ENCODE results near the gene FBL. TPM values are rescaled to one million over a fixed set of nuclear protein-coding genes. Genes with fewer than 3 reads are reported as not detected.
"Not testable (repeated sequence)": the region's sequence is repeated elsewhere in the genome, so short reads cannot be mapped to it uniquely, and the experiment has no call there.

FBL gene
- total RNA-seq, 4 donors from 2014 or later: 80.9 to 118 (median 91.1) TPM

GRCh38 chr19:39890755-39891551 is 44.8 kb upstream of the FBL start:
- TF ChIP-seq POLR2A (IDR thresholded peaks at IDR 0.05) (no peak), CTCF (IDR thresholded peaks at IDR 0.05) (no peak)
- H3K4me1 ChIP-seq: peaks cover 22 to 26% of the 10 kb centered on the region in 2 donors
- H3K9me3 ChIP-seq: no peaks in the 10 kb centered on the region
- peaks cover 14 to 33% of the 10 kb centered on the region in 2 donors for H3K36me3 ChIP-seq
- H3K27me3 ChIP-seq: no peaks in the 10 kb centered on the region
- H3K27ac ChIP-seq: peak overlapping the region; percentile 47 to 79 (median 68)
- intact Hi-C loops (cut with DNase I): loop anchor here (5.0 kb wide), 1 partner anchor 81 kb away; the partner anchor contains the start of gene PSMC4
- H3K4me3 ChIP-seq (replicated peaks in 1 of 3): peak overlapping the region; percentile 2 to 26 (median 10)
- WGBS, 2 donors: 62 to 75% methylated on average over 17 of the region's 17 CpGs
- peak; percentile 61 to 69 for DNase-seq

GRCh38 chr19:39889872-39890754 is 43.9 kb upstream of the FBL start:
- H3K27ac ChIP-seq: peak overlapping the region; percentile 47 to 79 (median 68)
- WGBS, 2 donors: 88 to 89% methylated on average over 19 to 20 of the region's 20 CpGs
- DNase-seq: peak in 1 of 2 donors; percentile 26
- H3K4me1 ChIP-seq: peaks cover 22 to 26% of the 10 kb centered on the region in 2 donors
- H3K27me3 ChIP-seq; H3K4me3 ChIP-seq (replicated peaks in 1 of 3); H3K9me3 ChIP-seq: not testable (repeated sequence)
- H3K36me3 ChIP-seq: peaks cover 14 to 38% of the 10 kb centered on the region in 2 donors
- intact Hi-C loops (cut with DNase I): loop anchor here (5.0 kb wide), 1 partner anchor 82 kb away; the partner anchor contains the start of gene PSMC4

GRCh38 chr19:39887456-39887951 is 41.3 kb upstream of the FBL start:
- peaks cover 14 to 35% of the 10 kb centered on the region in 2 donors for H3K36me3 ChIP-seq
- intact Hi-C loops (cut with DNase I); H3K9me3 ChIP-seq; H3K27ac ChIP-seq; DNase-seq; H3K4me3 ChIP-seq (replicated peaks in 1 of 3); H3K27me3 ChIP-seq: not testable (repeated sequence)
- WGBS, 2 donors: 60 to 73% methylated on average over 2 of the region's 3 CpGs
- peaks cover 19 to 26% of the 10 kb centered on the region in 2 donors for H3K4me1 ChIP-seq

GRCh38 chr19:39885821-39886554 is 39.8 kb upstream of the FBL start:
- H3K4me3 ChIP-seq (replicated peaks in 1 of 3); intact Hi-C loops (cut with DNase I); DNase-seq; H3K9me3 ChIP-seq; H3K27me3 ChIP-seq; H3K27ac ChIP-seq: not testable (repeated sequence)
- Histone ChIP-seq H3K4me1 (peaks cover 8 to 12% of the 10 kb centered on the region in 2 donors), H3K36me3 (peaks cover 3 to 21% of the 10 kb centered on the region in 2 donors)
- 85% methylated on average over 13 of the region's 30 CpGs; no CpG with 5 or more reads in 1 of the 2 donors for WGBS, 2 donors

GRCh38 chr19:39884721-39885120 is 38.5 kb upstream of the FBL start:
- H3K4me1 ChIP-seq; H3K36me3 ChIP-seq; intact Hi-C loops (cut with DNase I); H3K27ac ChIP-seq; H3K4me3 ChIP-seq (replicated peaks in 1 of 3); DNase-seq; H3K27me3 ChIP-seq; H3K9me3 ChIP-seq: not testable (repeated sequence)
- 66 to 78% methylated on average over 5 to 6 of the region's 9 CpGs for WGBS, 2 donors

GRCh38 chr19:39882645-39883044 is 36.5 kb upstream of the FBL start:
- H3K9me3 ChIP-seq; H3K27ac ChIP-seq; intact Hi-C loops (cut with DNase I); H3K4me3 ChIP-seq (replicated peaks in 1 of 3); DNase-seq; H3K27me3 ChIP-seq: not testable (repeated sequence)
- Histone ChIP-seq H3K4me1 (peaks cover 9 to 16% of the 10 kb centered on the region in 2 donors), H3K36me3 (peaks cover 0 to 15% of the 10 kb centered on the region in 2 donors)
- 93% methylated on average over 6 to 7 of the region's 10 CpGs for WGBS, 2 donors
